ENCODE data around the gene HOXC10.

HOXC10 gene

DNA sequence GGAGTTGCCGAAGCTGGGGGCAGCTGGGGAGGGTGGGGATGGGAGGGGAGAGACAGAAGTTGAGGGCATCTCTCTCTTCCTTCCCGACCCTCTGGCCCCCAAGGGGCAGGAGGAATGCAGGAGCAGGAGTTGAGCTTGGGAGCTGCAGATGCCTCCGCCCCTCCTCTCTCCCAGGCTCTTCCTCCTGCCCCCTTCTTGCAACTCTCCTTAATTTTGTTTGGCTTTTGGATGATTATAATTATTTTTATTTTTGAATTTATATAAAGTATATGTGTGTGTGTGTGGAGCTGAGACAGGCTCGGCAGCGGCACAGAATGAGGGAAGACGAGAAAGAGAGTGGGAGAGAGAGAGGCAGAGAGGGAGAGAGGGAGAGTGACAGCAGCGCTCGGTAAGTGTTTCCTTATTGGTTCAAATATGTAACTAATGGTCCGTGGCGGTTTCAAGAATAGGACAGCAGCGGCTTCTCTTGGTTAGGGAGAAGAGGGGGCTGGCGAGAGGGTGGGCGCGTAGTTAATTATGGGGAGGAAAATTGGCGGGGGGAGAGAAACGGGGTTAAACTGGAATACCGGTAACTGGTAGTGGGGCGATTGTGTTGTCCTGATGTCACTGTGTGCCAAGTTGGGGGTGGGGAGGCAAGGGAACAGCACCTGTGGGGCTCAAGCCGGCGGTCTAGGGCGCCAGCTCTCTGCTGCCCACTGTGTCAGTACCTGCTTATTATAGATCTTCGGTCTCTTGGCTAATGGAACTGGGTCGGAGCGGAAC lies 32.3 kb downstream of the HOXC10 start:
- no peak for DNase-seq

DNA sequence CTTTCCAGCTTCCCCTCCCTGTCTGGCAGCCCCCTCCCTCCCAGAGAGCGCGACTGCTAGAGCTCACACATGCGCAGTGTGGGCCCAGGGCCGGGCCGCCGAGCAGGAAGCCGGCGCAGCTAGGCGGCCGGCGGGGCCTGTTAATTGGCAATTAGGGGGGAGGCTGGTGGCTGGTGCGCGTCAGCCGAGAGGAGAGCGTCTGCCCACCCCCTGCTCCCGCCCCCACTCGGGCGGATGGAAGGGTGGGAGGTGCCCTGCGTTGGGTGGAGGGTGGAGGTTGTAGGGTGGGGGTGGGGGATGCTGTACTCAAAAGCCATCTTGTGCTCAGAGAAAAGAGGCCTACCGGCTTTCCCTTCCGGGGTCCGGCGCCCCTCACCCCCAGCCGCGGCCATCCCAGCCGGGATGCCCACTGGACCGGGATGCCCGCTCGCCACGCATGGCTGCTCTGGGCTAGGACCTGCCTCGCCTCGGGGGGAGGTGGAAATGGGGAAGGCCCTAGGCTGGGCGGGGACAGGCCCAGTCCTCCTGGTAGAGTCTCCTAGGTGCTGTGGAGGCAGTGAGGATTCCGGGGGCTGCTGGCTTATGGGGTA lies 33.0 kb downstream of the HOXC10 start:
- no peak for DNase-seq

DNA sequence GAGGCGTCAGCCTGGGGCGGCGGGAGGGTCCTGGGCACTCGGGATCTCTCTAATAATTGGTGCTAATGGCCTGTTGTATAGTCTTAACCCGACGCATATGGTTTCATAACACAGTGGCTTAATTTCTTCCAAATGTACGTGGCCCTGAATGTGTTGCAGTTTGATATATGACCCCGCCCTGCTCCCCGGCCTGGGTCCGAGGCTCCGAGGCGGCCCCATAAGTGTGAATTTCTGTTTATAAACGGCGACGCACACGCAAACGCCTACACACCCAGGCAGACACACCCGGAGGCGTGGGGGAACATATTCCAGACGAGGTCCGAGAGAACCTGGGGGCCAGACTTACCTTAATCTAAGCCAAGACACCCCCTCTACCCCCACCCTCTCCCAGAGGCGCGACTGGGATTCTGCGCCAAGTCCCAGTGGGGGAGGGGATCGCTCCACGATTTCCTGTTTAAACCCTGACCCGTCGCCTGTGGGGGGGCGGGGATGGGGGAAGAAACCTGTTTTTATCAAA lies 33.6 kb downstream of the HOXC10 start:
- DNase-seq, result no peak

DNA sequence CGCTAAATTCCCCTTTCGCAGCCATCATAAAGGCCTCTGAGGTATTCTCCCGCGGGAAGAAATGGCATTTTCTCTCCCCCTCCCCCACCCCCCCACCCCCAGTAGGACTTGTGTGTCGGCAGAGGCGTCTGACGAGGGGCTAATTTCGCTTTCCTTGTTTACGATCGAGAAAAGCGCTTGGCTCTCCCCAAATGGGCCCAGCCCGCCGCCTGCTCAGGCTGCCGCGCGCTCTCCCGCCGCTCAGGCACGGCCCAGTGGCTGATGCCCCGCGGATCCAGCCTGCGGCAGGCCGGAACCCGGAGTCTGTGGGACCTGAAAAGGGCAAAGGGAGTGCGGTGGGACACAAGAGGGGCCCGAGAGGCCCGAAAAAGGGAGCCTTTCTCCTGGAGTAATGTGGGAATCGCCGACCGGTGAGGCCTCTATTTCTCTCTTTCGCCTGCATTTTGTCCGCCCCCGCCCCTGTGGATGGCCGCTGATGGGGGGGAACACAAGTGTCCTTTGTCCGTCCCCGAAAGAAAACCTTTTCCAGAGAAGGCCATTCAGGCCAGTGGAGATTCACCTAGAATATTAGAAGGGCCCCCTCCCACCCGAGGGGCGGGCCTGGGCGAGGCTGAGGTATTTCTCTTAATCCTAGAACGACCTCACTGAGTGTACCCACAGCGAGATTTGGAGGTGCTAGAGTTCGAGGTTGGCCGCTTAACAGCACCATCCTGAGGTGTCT lies 34.3 kb downstream of the HOXC10 start:
- DNase-seq, result no peak

DNA sequence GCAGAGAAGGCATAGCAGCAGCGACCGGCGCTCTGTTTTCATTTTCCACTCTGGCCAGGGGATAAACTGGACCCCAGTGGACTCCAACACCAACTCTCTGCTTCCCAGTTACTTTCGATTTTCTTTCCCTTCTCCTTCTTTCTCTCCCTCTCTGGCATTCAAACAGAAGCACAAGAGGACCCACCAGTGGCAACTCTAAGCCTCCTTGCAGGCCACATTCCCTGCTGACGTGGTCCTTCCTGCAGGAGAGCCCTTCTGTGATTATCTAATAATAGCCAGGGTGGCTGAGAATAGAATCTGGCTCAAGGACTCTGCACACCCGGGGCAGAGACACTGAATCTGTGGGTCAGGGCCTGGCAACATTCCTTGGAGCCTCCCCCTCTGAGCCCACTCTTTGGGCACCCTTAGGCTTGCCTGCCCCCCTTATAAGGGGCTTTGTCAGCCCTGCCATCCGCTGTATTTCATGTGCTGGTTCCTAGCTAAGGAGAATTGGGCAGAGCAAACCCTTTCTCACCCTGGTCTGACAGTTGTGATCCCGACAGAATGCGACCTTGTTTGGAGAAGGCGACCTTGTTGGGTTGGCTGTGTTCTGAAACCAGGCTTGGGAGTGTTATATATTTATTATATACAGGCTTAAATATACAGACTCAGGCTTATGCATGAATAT lies 35.1 kb downstream of the HOXC10 start:
- no peak for DNase-seq

DNA sequence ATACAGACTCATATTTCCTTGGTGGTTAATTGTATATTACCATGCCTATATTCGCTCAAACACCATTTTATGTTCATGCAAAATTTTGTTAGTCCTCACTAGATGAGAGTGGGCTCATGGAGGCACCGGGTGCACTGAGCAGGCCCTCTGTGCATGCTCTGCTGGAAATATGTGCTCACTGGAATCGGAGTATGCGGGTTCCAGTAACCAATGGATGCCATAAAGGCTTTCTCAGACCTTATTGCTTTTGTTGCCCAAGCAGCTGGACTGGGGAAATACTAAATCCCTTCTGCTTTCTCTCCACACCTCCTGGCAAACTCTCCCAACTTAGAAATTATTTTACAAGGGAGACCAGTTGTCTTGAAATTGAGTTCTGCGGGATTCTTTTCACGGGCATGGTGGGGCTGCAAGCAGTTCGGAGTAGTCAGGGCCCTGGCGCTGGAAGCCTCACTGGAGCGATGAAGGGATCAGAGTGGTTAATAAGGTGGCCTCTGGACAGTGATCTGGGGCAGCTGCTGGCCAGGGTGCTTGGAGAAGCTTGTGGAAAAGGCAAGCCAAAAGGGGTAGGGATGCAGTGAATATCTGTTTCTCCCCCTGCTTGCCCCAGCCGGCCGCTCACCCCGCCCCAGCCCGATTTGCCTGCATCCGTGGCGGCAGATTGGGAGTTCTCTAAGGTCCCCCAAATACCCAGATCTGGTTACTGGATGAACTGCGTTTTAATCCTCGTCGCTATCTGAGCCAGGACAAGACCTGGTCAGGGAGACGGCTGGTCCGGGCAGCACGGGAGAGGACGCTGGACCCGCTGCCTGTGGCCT lies 35.9 kb downstream of the HOXC10 start:
- no peak for DNase-seq

DNA sequence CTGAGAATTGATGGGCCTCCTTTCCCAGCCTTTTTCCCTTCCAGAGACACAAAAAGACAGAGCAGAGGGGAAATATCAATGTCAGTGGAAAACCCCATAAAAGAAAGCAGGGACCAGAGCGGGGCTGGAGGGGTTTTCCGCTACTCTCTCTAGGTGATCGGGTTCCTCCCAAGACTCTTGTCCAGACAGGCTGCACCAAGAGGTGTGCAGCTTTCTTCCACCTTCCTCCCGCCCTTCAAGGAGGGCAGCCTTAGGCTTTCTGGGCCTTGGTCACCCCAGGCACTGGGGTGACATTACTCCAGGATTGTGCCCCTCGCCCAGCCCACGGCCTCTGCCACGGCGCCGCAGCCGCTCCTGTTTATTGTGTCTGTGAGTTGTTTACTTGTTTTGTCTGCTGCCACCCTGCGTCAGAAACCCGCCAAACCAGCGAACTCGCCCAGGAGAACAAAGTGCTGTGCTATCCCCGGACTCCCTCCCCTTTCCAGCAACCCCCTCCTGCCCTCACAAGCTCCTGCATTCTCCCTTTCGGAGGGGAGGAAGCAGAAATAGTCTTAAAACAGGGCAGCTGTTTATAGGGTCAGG lies 36.6 kb downstream of the HOXC10 start:
- peak in 1 of 2 donors; percentile 12 for DNase-seq

DNA sequence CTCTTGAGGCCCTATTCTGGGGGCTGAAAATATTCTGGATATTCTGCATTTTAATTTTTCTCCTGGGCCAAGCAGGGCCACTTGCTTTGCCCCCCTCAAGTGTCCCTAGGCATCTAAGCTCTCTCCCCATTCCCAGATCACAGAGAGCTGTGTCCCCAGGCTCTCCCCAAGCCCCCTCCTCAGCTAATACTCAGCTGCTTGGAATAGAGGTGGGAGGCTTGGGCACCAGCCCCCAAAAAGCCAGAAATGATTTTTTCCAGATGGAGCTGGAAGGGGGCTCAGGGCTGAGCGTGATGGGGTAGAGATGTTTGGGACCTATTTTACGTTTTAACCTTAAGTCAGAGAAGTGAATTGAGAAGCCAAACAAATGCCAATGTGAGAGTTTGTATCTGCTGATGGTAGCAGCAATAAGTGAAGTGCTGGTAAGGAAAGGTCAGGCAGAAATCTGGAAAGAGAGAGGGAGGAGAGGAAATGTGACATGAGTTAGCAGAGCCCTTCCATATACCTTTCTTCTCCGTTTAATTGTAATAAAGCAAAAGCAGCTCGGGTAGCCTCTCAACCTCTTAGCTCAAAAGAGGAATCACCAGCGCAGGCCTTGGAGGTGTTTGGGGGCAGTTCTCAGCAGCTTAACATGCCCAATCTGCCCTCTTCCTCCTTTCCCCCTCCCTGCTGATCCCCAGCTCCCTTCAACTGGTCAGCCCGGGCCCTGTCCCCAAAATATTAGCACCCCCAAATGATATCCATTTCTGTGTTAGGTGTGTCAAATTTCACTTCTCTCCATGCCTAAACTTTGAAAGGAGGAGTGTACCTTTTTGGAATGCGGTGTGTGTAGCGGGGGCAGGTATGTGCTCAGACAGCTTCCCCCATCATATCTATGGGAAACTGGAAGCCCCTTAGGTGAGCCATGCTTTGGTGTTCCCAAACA lies 38.3 kb downstream of the HOXC10 start:
- no peak for DNase-seq

DNA sequence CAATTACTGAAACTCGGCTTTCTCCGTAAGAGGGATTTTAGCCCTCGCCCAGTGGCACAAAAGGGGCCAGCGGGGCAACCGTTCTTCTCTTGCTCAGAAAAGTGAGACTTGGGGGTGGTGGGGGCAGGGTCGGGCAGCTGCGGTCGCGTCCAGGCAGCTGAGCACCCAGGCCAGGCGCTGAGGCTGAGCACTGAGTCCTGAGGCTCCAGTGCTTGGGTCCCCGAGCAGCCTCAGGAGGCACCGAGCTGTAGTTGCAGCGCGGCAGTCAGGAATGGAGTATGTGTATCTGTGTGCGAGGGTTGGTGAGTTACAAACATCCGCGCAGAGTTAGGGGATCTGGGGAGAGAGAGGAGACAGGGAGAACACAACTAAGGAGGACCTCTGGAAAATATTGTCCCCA lies 39.2 kb downstream of the HOXC10 start:
- DNase-seq, result no peak

DNA sequence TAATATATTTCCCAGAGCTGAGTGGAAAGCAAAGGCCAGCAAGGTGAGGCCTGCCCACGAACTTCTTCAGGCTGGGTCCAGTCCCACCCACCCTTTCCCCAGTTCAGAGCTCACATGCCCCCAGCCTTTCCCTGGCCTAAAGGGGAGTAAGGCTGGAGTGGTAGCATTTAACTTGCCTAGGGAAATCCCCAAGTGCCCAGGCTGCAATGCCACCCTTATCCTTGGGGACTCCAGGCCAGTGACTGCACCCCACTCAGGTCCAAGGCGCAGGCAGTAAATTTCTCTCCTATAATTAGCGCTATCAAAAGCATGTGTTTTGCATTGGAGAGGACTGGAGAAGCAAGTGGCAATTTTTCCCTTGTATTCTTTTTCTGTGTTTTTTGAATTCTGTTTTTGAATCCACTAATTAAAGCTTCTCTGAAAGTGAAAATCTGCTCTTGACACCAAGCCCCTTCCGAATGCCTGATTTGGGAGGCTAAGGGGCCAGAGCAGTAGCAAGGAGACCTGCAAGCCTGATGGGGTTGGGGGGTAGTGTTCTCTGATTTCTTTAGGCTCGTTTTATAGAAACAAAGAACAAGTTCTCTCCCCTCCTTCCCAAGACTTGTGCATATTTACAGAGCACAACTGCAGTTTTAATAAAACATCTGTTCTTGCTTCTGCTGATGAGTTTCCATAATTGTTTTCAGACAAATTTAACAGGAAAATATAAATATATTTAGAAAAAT lies 39.8 kb downstream of the HOXC10 start:
- DNase-seq, result no peak

DNA sequence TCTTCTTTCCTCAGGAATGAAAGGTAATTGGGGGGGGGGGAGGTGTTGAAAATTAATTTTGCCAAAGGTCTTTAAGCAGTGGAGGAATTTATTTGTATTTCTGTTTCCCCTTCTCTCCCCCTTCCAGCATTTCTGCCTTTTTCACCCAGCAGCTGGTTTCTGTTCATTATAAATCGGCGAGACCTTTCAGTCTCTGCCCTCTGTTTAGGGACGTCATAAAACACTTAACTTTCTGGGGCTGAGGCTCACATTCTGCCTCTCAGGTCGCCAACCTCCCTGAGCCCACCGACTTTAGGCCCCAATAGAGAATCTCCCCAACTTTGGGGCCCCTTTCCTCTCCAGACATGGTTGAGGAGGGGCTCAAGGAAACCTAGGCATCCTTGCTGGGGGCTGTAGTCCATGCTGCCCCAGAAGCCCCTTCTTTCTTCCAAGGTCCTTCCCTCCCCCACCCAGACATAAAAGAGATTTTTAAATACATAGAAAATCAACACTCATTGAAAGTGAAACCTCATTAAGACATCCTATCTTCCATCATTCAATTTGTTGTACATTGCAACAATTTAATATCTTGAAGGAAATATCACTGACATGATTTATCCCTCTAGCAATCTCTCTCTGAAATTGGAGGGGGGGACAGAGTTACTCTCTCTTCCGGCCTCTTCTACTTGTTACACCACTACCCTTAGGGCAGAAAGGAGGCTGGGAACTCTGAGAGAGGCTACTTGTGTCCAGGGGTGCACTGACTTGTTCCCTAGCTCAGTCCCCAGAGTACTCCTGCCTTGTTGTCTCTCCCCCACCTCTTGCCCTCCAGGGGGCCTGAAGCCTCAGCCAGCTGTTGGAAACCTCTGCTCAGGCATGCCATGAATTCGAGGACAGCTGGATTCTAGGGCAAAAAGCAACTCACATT lies 40.8 kb downstream of the HOXC10 start:
- DNase-seq, result no peak

DNA sequence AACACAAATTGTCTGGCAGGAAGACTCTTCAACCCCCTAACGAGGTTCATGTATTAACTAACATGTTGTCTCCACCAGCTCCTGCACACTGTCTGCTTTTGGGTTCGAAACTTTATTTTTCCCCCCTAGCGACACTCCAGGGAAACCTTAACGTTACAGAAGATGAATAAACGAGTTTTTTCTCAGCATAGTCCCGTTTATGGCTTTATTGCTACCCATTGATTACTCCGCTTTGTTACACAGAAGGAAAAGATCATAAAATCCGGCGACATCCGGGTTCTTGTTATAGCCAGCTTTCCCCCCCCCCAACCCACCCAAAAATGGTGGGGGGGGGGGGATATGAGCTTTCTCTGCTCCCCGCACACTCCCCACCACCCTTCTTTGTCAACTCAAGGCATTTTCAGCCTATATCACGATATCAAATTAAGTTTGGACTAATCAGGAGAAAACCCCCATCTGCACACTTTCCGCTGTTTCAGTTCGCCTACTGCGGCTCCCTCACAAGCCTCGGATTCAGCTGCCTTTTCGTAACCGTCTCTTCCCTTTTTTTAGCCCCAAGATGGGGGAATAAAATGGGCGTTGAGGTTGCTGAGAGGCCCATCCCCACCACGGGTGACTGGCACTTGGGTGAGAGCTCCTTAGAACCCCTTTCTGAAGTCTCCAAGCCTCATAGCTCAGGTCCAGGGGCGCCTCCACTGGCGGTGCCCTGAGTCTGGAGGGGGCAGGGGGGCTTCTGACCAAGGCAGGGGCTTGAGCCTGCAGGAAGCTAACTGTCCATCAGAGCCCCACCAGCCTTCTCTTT lies 41.9 kb downstream of the HOXC10 start:
- DNase-seq, result no peak

DNA sequence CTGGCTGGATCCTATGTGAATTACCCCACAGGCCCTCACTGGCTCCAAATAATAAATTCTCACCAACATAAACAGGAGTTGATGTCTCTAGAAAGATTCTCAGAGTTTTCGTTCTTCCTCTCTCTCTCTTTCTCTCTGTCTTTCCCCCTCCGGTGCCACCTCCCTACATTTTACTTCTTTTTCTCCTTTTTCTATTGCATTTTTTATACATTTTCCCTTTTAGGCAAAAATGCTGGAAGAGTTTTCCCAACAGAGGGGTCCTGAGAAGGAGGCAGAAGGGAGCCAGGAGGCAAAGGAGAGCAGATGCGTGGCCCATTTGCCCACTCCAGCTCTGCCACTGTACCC lies 42.5 kb downstream of the HOXC10 start:
- DNase-seq, result no peak

DNA sequence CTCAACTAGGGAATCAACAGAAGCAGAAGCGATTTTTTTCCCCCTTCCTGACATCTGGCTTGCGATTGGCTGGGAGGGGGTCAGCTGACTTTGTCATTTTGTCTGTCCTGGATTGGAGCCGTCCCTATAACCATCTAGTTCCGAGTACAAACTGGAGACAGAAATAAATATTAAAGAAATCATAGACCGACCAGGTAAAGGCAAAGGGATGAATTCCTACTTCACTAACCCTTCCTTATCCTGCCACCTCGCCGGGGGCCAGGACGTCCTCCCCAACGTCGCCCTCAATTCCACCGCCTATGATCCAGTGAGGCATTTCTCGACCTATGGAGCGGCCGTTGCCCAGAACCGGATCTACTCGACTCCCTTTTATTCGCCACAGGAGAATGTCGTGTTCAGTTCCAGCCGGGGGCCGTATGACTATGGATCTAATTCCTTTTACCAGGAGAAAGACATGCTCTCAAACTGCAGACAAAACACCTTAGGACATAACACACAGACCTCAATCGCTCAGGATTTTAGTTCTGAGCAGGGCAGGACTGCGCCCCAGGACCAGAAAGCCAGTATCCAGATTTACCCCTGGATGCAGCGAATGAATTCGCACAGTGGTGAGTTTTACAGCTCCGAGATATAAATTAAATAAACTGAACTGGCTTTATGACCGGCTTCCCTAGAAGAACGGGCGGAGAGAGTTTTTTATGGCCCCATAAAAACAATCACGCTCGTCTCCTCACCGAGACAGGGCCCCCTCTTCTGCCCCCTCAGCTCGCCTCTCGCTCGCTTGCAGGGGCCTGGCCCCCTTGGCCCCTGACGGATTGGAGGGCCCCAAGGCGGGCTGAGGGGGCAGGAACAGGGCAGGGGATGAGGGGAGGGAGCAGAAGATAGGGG lies 43.6 kb downstream of the HOXC10 start, which contains the start of gene HOXC6:
Gene HOXC6 (plus strand): TSS at position 127 of the 888 bp plus-strand sequence. CDS start 82 bp downstream, at position 209.
- DNase-seq, result no peak

DNA sequence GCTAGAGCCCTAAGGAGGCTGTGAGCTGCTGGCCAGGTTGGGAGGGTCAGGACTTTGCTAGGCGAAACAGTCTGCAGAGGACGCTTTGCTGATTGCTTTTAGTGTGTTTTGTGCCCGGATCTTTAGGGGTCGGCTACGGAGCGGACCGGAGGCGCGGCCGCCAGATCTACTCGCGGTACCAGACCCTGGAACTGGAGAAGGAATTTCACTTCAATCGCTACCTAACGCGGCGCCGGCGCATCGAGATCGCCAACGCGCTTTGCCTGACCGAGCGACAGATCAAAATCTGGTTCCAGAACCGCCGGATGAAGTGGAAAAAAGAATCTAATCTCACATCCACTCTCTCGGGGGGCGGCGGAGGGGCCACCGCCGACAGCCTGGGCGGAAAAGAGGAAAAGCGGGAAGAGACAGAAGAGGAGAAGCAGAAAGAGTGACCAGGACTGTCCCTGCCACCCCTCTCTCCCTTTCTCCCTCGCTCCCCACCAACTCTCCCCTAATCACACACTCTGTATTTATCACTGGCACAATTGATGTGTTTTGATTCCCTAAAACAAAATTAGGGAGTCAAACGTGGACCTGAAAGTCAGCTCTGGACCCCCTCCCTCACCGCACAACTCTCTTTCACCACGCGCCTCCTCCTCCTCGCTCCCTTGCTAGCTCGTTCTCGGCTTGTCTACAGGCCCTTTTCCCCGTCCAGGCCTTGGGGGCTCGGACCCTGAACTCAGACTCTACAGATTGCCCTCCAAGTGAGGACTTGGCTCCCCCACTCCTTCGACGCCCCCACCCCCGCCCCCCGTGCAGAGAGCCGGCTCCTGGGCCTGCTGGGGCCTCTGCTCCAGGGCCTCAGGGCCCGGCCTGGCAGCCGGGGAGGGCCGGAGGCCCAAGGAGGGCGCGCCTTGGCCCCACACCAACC lies 44.8 kb downstream of the HOXC10 start:
- DNase-seq, result no peak

DNA sequence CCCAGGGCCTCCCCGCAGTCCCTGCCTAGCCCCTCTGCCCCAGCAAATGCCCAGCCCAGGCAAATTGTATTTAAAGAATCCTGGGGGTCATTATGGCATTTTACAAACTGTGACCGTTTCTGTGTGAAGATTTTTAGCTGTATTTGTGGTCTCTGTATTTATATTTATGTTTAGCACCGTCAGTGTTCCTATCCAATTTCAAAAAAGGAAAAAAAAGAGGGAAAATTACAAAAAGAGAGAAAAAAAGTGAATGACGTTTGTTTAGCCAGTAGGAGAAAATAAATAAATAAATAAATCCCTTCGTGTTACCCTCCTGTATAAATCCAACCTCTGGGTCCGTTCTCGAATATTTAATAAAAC lies 45.5 kb downstream of the HOXC10 start:
- DNase-seq, result no peak

Measured in inflammatory macrophage (primary cell).